Testis (tissue), 2 donors: Measurements from ENCODE around the gene SPOUT1.

Source experiments
- CTCF ChIP-seq, 3 experiments: fragments of 450-650 bp in 2 of 3; fragments of 200-600 bp in 1 of 3; sonication (generic) in 1 of 3; IDR thresholded peaks; one replicate each; pipeline ENCODE4 v1.5.1; 2016 to 2019; ENCODE audit warnings: antibody characterized with exemption in 3 of 3, mild to moderate bottlenecking in 2 of 3, moderate library complexity in 1 of 3
- POLR2A ChIP-seq: fragments of 450-650 bp; IDR thresholded peaks from one replicate; pipeline ENCODE4 v1.6.1; 2017; ENCODE audit warnings: antibody characterized with exemption, mild to moderate bottlenecking, moderate library complexity

- TF ChIP-seq POLR2A (no peak), CTCF (IDR thresholded peaks at IDR 0.05) (no peak)
These were observed 21.1 kb downstream of the SPOUT1 start for GRCh38 chr9:128808543-128808942.
